Prostate gland (tissue), 2 donors: ENCODE results near the gene PELI3.

Source experiments
- CTCF ChIP-seq, 4 experiments: fragments of 200-600 bp in 2 of 4; fragments of 450-650 bp in 2 of 4; sonication (generic) in 2 of 4; IDR thresholded peaks; 1 replicate in 3 of 4; 2 replicates in 1 of 4; pipeline ENCODE4 v1.5.1; 2016 to 2019; ENCODE audit warnings: antibody characterized with exemption in 4 of 4, mild to moderate bottlenecking in 2 of 4, moderate library complexity in 2 of 4
- POLR2A ChIP-seq: fragments of 450-650 bp; IDR thresholded peaks from one replicate; pipeline ENCODE4 v1.6.1; 2016; ENCODE audit warnings: antibody characterized with exemption, mild to moderate bottlenecking
- POLR2AphosphoS5 ChIP-seq: sonication (generic); formaldehyde crosslinking; IDR thresholded peaks from one replicate; pipeline ENCODE4 v1.6.1; 2017; ENCODE audit warnings: antibody characterized with exemption

- TF ChIP-seq POLR2AphosphoS5 (no peak), POLR2A (no peak), CTCF (IDR thresholded peaks at IDR 0.05) (no peak)
Observed at GRCh38 chr11:66454828-66455227, 11.9 kb upstream of the PELI3 start.
